Activated naive CD8-positive, alpha-beta T cell treated with anti-CD3 and anti-CD28 coated beads, Interleukin-2, amount 10 ng/mL, durations not matched to agents 7 days and 5 days (primary cell): ENCODE data around the gene PLA2G2E. TPM values are rescaled to one million over a fixed set of nuclear protein-coding genes. Genes with fewer than 3 reads are reported as not detected.

Experiments
- total RNA-seq, 2 experiments: library from RNA; stranded (reverse); gene quantifications; one replicate each; pipeline ENCODE4 v1.2.3, GENCODE V29; 2021

Gene PLA2G2E
- total RNA-seq, 2 experiments from 2014 or later: not detected

Other genes with a start within 250 kb of the PLA2G2E start
- 10 to 100 TPM; 14.3 to 16.7 TPM for gene TMCO4, start 123.7 kb downstream of the PLA2G2E start, total RNA-seq
- gene RNF186, start 108.3 kb downstream of the PLA2G2E start, total RNA-seq: not detected
- gene OTUD3, start 41.2 kb downstream of the PLA2G2E start, total RNA-seq: 10 to 100 TPM; 10.3 to 10.9 TPM
- gene PLA2G2A, start 56.0 kb upstream of the PLA2G2E start, total RNA-seq: not detected
- not detected for gene PLA2G5, start 146.6 kb upstream of the PLA2G2E start, total RNA-seq
- not detected for gene PLA2G2D, start 195.9 kb upstream of the PLA2G2E start, total RNA-seq
- gene PLA2G2F, start 215.7 kb upstream of the PLA2G2E start, total RNA-seq: not detected